HG03060 (cell line): Measurements from ENCODE around the gene SMIM29.

Experiments
- ATAC-seq: cut with Tn5 transposase; IDR thresholded peaks from one replicate; pipeline ENCODE4 v1.9.1; 2021; ENCODE audit warnings: low read depth, moderate number of reproducible peaks; ENCODE audit not compliant: unreplicated experiment

Gene SMIM29

GRCh38 chr6:34248727-34249468 lies at the start of gene SMIM29:
TSS of gene SMIM29 (minus strand) at chr6:34249006. CDS start at chr6:34247791, 1,215 bp downstream.
- no peak for ATAC-seq

DNA sequence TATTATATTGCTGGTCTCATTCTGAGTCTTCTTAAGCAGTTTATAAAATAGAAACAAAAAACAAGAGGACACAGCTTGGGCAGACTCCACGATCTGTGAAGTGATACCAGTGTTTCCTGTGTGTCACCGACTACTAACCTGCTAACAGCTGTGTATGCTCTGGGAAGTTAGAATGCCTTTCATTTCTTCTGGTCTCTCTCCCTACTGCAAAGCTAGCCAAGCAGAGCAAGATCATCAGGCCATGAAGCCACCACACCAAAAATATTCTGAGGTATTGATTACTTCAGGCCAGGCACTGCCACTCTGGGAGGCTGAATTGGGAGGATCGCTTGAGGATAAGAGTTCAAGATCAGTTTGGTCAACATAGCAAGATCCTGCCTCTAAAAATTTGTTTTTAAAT lies 46.9 kb upstream of the SMIM29 start:
- ATAC-seq = peak; percentile 89

- ATAC-seq = no peak
Observed at GRCh38 chr6:34292954-34293353, 44.1 kb upstream of the SMIM29 start.

DNA sequence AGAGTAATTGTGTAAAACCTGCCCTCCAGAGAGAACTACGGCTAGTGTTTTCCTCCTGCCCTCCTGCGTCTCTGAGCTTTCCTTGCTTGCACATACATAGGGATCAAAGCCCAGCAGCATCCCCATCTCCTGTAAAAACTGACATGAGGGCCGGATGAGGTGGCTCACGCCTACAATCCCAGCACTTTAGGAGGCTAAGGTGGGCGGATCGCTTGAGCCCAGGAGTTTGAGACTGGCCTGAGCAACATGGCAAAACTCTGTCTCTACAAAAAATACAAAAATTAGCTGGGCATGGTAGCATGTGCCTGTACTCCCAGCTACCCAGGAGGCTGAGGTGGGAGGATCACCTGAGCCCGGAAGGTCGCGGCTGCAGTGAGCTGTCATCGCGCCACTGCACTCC lies 40.3 kb upstream of the SMIM29 start:
- no peak for ATAC-seq

DNA sequence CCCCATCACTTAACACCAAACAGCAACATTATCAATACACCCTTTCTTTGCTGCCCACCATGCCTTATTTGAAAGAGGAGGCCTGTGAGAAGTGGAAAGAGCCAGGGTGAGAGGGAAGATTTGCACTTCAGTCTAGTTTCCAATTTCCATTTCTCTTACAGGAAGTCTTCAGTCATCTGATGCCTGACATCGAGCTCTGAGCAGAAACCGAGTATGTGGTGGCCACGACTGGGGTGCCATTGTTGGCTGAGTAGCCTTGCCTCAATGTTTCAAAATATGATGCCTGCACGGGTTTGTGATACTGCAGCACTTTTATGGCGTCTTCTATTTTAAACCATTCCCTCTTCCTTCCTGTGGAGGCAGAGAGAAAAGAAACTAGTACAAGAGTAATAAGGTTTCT lies 39.8 kb upstream of the SMIM29 start:
- ATAC-seq = no peak

DNA sequence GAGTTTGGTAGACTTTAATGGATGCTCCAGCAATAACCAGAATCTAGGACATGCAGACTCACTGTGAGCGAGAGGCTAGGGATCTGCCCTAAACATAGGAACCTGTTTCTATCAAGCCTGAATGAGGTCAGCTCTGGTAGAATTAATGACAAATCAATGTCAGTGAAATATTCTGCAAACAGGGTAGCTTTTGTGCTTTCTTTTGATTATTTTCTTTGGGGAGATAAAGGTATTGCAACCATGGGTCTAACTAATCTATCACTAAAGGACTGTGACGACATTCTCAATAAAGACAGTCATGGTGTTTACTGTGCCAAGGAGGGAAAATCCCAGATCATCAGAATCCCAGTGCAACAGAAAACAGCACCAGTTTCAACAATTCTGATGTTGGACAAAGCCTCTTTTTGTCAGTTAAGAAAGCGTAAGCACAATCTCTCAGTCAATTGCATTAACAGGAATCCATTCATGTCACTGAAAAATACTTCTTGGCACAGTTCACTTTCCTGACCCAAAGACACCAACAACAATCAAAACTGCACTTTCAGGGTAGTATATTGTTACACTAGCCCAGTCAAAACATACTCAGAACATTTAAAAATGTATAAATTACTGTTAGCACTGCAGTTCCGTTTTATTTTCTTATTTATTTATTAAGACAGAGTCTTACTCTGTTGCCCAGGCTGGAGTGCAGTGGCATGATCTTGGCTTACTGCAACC lies 36.8 kb upstream of the SMIM29 start:
- ATAC-seq = no peak

GRCh38 chr6:34284563-34285447 lies 36.0 kb upstream of the SMIM29 start:
- no peak for ATAC-seq

- ATAC-seq = no peak
Observed at GRCh38 chr6:34281702-34282334, 33.0 kb upstream of the SMIM29 start.

DNA sequence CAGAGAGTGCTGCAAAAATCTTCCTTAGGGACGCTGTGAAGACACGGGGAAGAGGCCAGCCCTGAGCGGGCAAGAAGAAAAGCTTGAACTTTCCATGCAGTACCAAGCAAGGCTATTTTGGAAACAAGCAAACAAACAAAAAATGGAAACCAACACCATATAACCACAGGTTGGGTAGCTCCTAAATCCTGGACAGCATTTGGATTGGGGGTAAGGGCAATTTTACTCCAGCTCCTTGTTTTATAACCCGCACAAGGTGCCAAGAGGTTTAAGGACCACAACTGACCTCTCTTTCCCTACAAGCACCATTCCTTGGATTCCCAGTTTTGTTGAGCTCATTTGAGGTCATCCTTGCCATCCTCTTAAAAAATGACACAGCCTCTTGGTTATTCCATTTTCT lies 31.4 kb upstream of the SMIM29 start:
- ATAC-seq = no peak

DNA sequence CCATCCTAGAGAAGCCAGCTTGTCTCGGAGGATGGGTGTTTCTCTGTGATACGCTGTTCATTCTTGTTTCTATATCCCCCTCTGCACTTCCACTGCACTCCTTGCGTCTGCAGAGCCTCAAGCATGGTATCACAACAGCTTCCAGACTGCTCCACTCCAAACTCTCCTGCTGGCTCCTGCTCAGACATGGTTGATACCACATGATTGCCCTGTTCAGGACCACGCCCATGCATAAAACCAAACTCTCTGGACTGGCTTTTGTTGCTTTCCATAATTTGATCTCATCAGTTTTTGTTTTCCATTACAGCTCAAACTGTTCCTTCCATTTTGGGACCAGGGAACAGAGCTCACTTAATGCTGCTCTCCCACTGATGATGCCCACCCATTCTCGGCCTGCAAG lies 30.0 kb upstream of the SMIM29 start:
- no peak for ATAC-seq

GRCh38 chr6:34277763-34278112 lies 28.9 kb upstream of the SMIM29 start:
- no peak for ATAC-seq

DNA sequence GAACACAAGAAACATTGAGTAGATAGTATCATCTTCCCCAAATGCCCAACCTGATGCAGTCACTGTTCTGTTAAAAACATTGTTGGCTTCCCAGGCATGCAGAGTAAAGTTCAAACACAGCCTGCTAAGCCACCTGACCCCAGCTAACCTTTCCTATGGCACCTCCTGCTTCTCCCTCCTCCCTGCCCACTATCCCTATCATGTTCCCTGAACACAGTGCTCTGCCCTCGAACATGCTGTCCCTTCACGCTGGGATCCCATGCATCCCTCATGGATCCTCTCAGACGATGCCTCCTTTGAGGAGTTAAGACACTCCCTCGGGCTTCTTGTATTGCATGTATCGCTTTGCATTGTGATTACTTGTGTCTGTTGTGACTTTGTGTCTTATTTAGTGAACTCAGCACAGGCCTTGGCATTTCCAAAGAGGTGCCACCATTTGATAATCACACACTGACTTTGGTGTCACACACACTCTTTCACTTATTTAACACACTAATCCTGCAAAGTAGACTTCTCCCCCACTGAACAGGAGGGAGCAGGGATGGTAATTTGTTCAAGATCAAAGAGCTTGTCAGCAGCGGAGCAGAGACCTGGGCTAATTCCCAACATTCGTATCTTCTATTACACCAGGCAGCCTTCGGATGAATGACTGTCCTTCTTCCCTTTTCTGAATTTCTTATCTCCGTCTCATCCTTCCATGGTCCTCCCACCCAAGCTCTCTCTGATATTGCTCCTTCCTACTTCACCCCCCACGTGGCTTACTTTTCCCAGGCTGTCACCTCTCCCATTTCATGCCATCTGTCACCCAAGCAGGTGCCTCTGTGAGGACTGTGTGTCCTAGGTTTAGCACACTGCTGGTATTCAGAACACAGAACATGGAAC lies 28.3 kb upstream of the SMIM29 start:
- no peak for ATAC-seq

- no peak for ATAC-seq
Observed at GRCh38 chr6:34276191-34276590, 27.4 kb upstream of the SMIM29 start.

DNA sequence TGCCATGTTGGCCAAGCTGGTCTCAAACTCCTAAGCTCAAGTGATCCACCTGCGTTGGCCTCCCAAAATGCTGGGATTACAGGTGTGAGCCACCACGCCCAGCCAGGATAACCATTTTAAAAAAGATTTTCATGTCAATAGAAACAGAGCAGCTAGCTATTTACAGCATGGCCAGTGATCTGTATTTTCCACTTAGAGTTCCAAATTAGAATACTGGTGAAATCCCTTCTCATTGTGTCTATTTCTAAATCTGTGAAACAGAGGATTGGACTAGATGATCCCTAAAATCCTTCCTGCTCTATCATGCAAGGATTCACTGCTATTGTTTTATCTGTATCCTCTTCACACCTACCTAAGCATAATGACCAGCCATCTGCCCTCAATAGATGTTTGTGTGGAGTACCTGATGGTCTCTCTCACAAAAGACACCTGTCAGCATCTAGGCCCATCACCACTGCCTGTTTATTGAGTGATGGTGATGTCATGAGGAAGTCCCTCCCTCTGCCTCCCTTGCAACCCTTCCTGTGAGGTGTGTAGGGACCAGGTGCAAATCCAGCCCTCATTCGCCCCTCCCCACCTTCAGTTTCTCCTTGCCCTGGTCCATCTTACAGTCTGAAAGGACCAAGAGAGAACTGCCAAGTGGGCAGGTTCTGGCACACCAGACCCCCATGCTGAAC lies 26.5 kb upstream of the SMIM29 start:
- ATAC-seq = no peak

DNA sequence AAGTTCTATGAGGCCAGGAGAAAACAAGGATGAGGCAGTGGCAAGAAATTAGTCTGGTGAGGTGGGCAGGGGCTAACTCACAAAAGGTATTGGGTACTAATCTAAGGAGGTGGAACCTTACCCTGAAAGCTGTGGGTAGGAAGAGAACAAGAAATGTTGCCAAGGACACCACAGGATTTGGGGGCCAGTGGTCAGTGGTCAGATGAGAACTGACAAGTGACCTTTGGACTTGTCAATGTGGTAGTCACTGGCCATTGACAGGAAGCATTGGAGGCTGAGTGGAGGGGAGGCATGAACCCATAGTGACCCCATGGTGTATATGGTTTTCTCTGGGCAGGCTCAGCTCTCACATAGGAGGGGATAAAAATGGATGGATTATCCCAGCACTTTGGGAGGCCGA lies 25.3 kb upstream of the SMIM29 start:
- ATAC-seq = no peak

DNA sequence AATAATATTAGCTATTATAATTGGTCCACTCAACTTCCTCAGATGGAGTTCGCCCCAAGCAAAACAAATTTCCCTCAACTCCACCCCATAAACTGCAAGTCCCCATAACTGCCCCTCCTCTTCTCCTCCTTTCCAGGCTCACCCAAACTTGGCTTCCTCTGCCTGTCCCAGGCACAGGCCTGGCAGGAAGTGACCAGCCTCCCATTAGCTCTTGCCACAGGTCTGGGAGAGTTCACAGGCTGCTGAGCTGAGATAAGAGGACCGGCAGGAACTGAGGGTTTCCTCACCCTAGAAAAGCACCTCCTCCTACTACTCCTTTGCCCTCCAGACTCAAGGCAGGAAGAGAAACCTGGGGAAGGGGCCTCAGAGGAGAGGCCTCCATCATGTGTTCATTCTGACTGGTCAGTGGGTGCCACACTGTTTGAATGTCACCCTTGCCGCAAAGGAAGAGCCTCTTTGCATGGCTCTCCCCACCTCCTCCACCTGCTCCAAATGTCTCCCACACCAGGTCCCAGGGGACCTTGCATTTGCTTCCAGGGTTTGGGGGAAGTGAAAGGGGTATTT lies 24.5 kb upstream of the SMIM29 start:
- no peak for ATAC-seq

GRCh38 chr6:34272013-34272926 lies 23.5 kb upstream of the SMIM29 start:
- ATAC-seq = no peak
